Osteoblast (primary cell): Measurements from ENCODE around the gene ANKRD62. TPM values are rescaled to one million over a fixed set of nuclear protein-coding genes. Genes with fewer than 3 reads are reported as not detected.

ENCODE experiments used
- DNase-seq: peaks from one replicate; pipeline ENCODE4 v3.0.0; 2011; ENCODE audit warnings: low spot score, mixed read lengths; ENCODE audit not compliant: insufficient read length; ENCODE audit errors: missing footprints
- H2AFZ ChIP-seq: 2 replicates; pipeline ENCODE4 v1.6.0; 2011; ENCODE audit warnings: mild to moderate bottlenecking, low read length
- H3K27ac ChIP-seq: 2 replicates; pipeline ENCODE4 v1.5.1; 2011; ENCODE audit warnings: mild to moderate bottlenecking, low read depth, low read length, moderate library complexity
- H3K27me3 ChIP-seq: 2 replicates; pipeline ENCODE4 v1.6.0; 2012; ENCODE audit warnings: mild to moderate bottlenecking, control low read depth, inconsistent platforms, low read length, moderate library complexity; ENCODE audit not compliant: insufficient read depth
- H3K36me3 ChIP-seq: 2 replicates; pipeline ENCODE4 v1.5.1; 2011; ENCODE audit warnings: mild to moderate bottlenecking, low read length, control low read depth, moderate library complexity; ENCODE audit not compliant: insufficient read depth
- H3K4me1 ChIP-seq: 2 replicates; pipeline ENCODE4 v1.5.1; 2011; ENCODE audit warnings: mild to moderate bottlenecking, low read length, control low read depth, moderate library complexity; ENCODE audit not compliant: insufficient read depth
- H3K4me2 ChIP-seq: 2 replicates; pipeline ENCODE4 v1.6.0; 2011; ENCODE audit warnings: mild to moderate bottlenecking, low read length; ENCODE audit not compliant: insufficient read depth
- H3K4me3 ChIP-seq: fragments of 200-600 bp; sonication (generic); 3 replicates; pipeline ENCODE4 v1.5.1; 2012; ENCODE audit warnings: mild to moderate bottlenecking, low read length, inconsistent platforms; ENCODE audit not compliant: insufficient read depth
- H3K79me2 ChIP-seq: 2 replicates; pipeline ENCODE4 v1.6.0; 2012; ENCODE audit warnings: mild to moderate bottlenecking, low read length, control low read depth, inconsistent platforms; ENCODE audit not compliant: insufficient read depth
- H3K9me3 ChIP-seq: 2 replicates; pipeline ENCODE4 v1.5.1; 2011; ENCODE audit warnings: low read depth, low read length, control low read depth
- H4K20me1 ChIP-seq: 2 replicates; pipeline ENCODE4 v1.6.0; 2012; ENCODE audit warnings: mild to moderate bottlenecking, low read length, control low read depth; ENCODE audit not compliant: insufficient read depth
- CTCF ChIP-seq: IDR thresholded peaks from 2 replicates; pipeline ENCODE4 v1.5.1; 2011; ENCODE audit warnings: mild to moderate bottlenecking, low read depth, low read length, moderate library complexity; ENCODE audit errors: extremely low read depth
- total RNA-seq: library from RNA; depleted of rRNA; stranded (reverse); fragments of >200 nt; gene quantifications from 2 replicates; pipeline ENCODE4 v1.2.3, GENCODE V29; 2012

ANKRD62 gene
- total RNA-seq, 1 donor, result not detected

GRCh38 chr18:12064086-12064763, 29.4 kb upstream of the ANKRD62 start:
- no peak for DNase-seq
- Histone ChIP-seq H2AFZ (no peak overlapping the region), H3K79me2 (no peaks in the 10 kb centered on the region), H4K20me1 (no peaks in the 10 kb centered on the region), H3K36me3 (no peaks in the 10 kb centered on the region), H3K4me1 (no peaks in the 10 kb centered on the region), H3K27ac (no peak overlapping the region), H3K4me3 (no peak overlapping the region), H3K4me2 (no peak overlapping the region), H3K9me3 (no peaks in the 10 kb centered on the region), H3K27me3 (no peaks in the 10 kb centered on the region)
- TF ChIP-seq CTCF, result no peak

GRCh38 chr18:12065397-12065796, 28.2 kb upstream of the ANKRD62 start:
- no peak overlapping the region for H3K27ac ChIP-seq
- H3K4me2 ChIP-seq, result no peak overlapping the region
- H3K27me3 ChIP-seq, result no peaks in the 10 kb centered on the region
- H3K79me2 ChIP-seq, result no peaks in the 10 kb centered on the region
- no peaks in the 10 kb centered on the region for H3K4me1 ChIP-seq
- no peak overlapping the region for H3K4me3 ChIP-seq
- no peaks in the 10 kb centered on the region for H3K9me3 ChIP-seq
- no peaks in the 10 kb centered on the region for H3K36me3 ChIP-seq
- H4K20me1 ChIP-seq, result no peaks in the 10 kb centered on the region
- H2AFZ ChIP-seq, result no peak overlapping the region
- DNase-seq, result no peak
- no peak for TF ChIP-seq CTCF

- H3K9me3 ChIP-seq, result no peaks in the 10 kb centered on the region
- no peak overlapping the region for H3K4me2 ChIP-seq
- no peaks in the 10 kb centered on the region for H3K79me2 ChIP-seq
- DNase-seq, result no peak
- H2AFZ ChIP-seq, result no peak overlapping the region
- no peaks in the 10 kb centered on the region for H3K36me3 ChIP-seq
- no peak overlapping the region for H3K27ac ChIP-seq
- H3K27me3 ChIP-seq, result no peaks in the 10 kb centered on the region
- H3K4me1 ChIP-seq, result no peaks in the 10 kb centered on the region
- TF ChIP-seq CTCF, result no peak
- H3K4me3 ChIP-seq, result no peak overlapping the region
- H4K20me1 ChIP-seq, result no peaks in the 10 kb centered on the region
These were observed 26.6 kb upstream of the ANKRD62 start for GRCh38 chr18:12066910-12067511.

GRCh38 chr18:12067671-12068070, 26.0 kb upstream of the ANKRD62 start:
- Histone ChIP-seq H3K4me1 (no peaks in the 10 kb centered on the region), H3K27ac (no peak overlapping the region), H4K20me1 (no peaks in the 10 kb centered on the region), H2AFZ (no peak overlapping the region), H3K36me3 (no peaks in the 10 kb centered on the region), H3K4me2 (no peak overlapping the region), H3K79me2 (no peaks in the 10 kb centered on the region), H3K9me3 (no peaks in the 10 kb centered on the region), H3K4me3 (no peak overlapping the region), H3K27me3 (no peaks in the 10 kb centered on the region)
- no peak for DNase-seq
- TF ChIP-seq CTCF, result no peak
